ENCODE measurements around the gene WNT3.

The WNT3 gene

GRCh38 chr17:46800573-46800972 is 17.9 kb downstream of the WNT3 start:
- TF ChIP-seq EGR1 (IDR thresholded peaks at IDR 0.05) = no peak
- TF ChIP-seq FOXM1 (IDR thresholded peaks at IDR 0.05; ENCODE audit: borderline replicate concordance, low read depth) = no peak
- no peak for TF ChIP-seq TAF1 (IDR thresholded peaks at IDR 0.05; ENCODE audit: low read depth)
- TF ChIP-seq CREB1 (IDR thresholded peaks at IDR 0.05; ENCODE audit: low read depth) = no peak

- TF ChIP-seq MAX (IDR thresholded peaks at IDR 0.05) (no peak), EGR1 (IDR thresholded peaks at IDR 0.05) (no peak), YY1 (IDR thresholded peaks at IDR 0.05; ENCODE audit: low read depth) (no peak)
Observed at GRCh38 chr17:46796956-46797530, 21.4 kb downstream of the WNT3 start.

- TF ChIP-seq REST (IDR thresholded peaks at IDR 0.05; ENCODE audit: low read depth) (no peak), CREB1 (IDR thresholded peaks at IDR 0.05; ENCODE audit: low read depth) (no peak), MAX (IDR thresholded peaks at IDR 0.05) (no peak), YY1 (IDR thresholded peaks at IDR 0.05; ENCODE audit: low read depth) (no peak), USF1 (IDR thresholded peaks at IDR 0.05) (no peak), FOXM1 (IDR thresholded peaks at IDR 0.05; ENCODE audit: borderline replicate concordance, low read depth) (no peak), TEAD4 (IDR thresholded peaks at IDR 0.05) (no peak), EGR1 (IDR thresholded peaks at IDR 0.05) (no peak), TAF1 (IDR thresholded peaks at IDR 0.05; ENCODE audit: low read depth) (no peak), EP300 (IDR thresholded peaks at IDR 0.05; ENCODE audit: borderline replicate concordance) (no peak), TCF12 (IDR thresholded peaks at IDR 0.05; ENCODE audit: low read depth) (no peak)
Observed at GRCh38 chr17:46796524-46796923, 22.0 kb downstream of the WNT3 start.

GRCh38 chr17:46796084-46796483 is 22.4 kb downstream of the WNT3 start:
- TF ChIP-seq YY1 (IDR thresholded peaks at IDR 0.05; ENCODE audit: low read depth) (no peak), NFIC (IDR thresholded peaks at IDR 0.05) (no peak), USF1 (IDR thresholded peaks at IDR 0.05) (no peak), REST (IDR thresholded peaks at IDR 0.05; ENCODE audit: low read depth) (no peak), RAD21 (IDR thresholded peaks at IDR 0.05; ENCODE audit: low read depth) (no peak), EGR1 (IDR thresholded peaks at IDR 0.05) (no peak), TCF12 (IDR thresholded peaks at IDR 0.05; ENCODE audit: low read depth) (no peak), MAX (IDR thresholded peaks at IDR 0.05) (no peak), FOXM1 (IDR thresholded peaks at IDR 0.05; ENCODE audit: borderline replicate concordance, low read depth) (no peak), CREB1 (IDR thresholded peaks at IDR 0.05; ENCODE audit: low read depth) (no peak), TAF1 (IDR thresholded peaks at IDR 0.05; ENCODE audit: low read depth) (no peak), ZBTB7A (IDR thresholded peaks at IDR 0.05; ENCODE audit: low read depth) (no peak), TEAD4 (IDR thresholded peaks at IDR 0.05) (no peak), EP300 (IDR thresholded peaks at IDR 0.05; ENCODE audit: borderline replicate concordance) (no peak), CEBPB (IDR thresholded peaks at IDR 0.05) (no peak)

- TF ChIP-seq TEAD4 (IDR thresholded peaks at IDR 0.05) = no peak
- TF ChIP-seq YY1 (IDR thresholded peaks at IDR 0.05; ENCODE audit: low read depth) = no peak
- no peak for TF ChIP-seq RAD21 (IDR thresholded peaks at IDR 0.05; ENCODE audit: low read depth)
- no peak for TF ChIP-seq ZBTB7A (IDR thresholded peaks at IDR 0.05; ENCODE audit: low read depth)
- TF ChIP-seq EGR1 (IDR thresholded peaks at IDR 0.05) = no peak
- no peak for TF ChIP-seq EP300 (IDR thresholded peaks at IDR 0.05; ENCODE audit: borderline replicate concordance)
- TF ChIP-seq USF1 (IDR thresholded peaks at IDR 0.05) = no peak
- no peak for TF ChIP-seq FOXM1 (IDR thresholded peaks at IDR 0.05; ENCODE audit: borderline replicate concordance, low read depth)
- TF ChIP-seq MAX (IDR thresholded peaks at IDR 0.05) = no peak
- TF ChIP-seq TAF1 (IDR thresholded peaks at IDR 0.05; ENCODE audit: low read depth) = no peak
Observed at GRCh38 chr17:46795379-46795952, 23.0 kb downstream of the WNT3 start.

All from Ishikawa (cell line).